ENCODE results near the gene OR2A5.

OR2A5 gene

GRCh38 chr7:144069953-144070352 is 21.2 kb downstream of the OR2A5 start:
- no peaks in the 10 kb centered on the region for H3K9me3 ChIP-seq (ENCODE audit: control insufficient read depth, low read length)
- H3K4me3 ChIP-seq (ENCODE audit: extremely low read depth, insufficient read depth, low read length, poor library complexity, severe bottlenecking) = no peak overlapping the region
- no peaks in the 10 kb centered on the region for H3K36me3 ChIP-seq (ENCODE audit: control insufficient read depth, insufficient read depth, low read length)
- H3K27ac ChIP-seq (ENCODE audit: low read depth, low read length, severe bottlenecking) = no peak overlapping the region
- WGBS, 2 experiments (ENCODE audit: insufficient coverage in 2 of 2) = 80 to 100% methylated on average over 1 to 2 of the region's 2 CpGs
- H3K4me1 ChIP-seq (ENCODE audit: control insufficient read depth, insufficient read depth, low read length, poor library complexity, severe bottlenecking) = no peaks in the 10 kb centered on the region

GRCh38 chr7:144074374-144074773 is 25.6 kb downstream of the OR2A5 start:
- Histone ChIP-seq H3K9me3 (ENCODE audit: control insufficient read depth, low read length) (no peaks in the 10 kb centered on the region), H3K27ac (ENCODE audit: low read depth, low read length, severe bottlenecking) (no peak overlapping the region), H3K36me3 (ENCODE audit: control insufficient read depth, insufficient read depth, low read length) (no peaks in the 10 kb centered on the region), H3K4me3 (ENCODE audit: extremely low read depth, insufficient read depth, low read length, poor library complexity, severe bottlenecking) (no peak overlapping the region), H3K4me1 (ENCODE audit: control insufficient read depth, insufficient read depth, low read length, poor library complexity, severe bottlenecking) (no peaks in the 10 kb centered on the region)
- WGBS, 2 experiments (ENCODE audit: insufficient coverage in 2 of 2) = 87 to 96% methylated on average over 5 to 8 of the region's 8 CpGs

DNA sequence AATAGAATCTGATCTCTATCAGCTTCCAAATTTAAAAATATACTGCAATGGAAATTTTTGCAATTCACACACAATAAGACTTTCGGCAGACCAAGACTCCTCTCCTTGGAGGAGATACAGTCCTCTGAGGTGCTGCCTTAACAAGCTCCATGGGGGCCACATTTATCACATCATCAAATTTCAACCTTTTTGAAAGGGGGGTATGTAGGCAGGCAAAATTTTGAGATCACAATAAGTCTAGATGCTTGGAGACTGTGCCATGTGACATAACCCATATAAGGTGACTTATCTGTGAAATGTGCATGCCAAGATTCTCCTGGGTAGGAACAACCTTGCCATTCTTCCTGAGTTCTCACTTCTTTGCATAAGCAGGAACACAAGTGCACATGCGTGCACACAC is 37.2 kb downstream of the OR2A5 start, which contains the start of gene OR2A12:
TSS of gene OR2A12 (plus strand) at position 301 of the 400 bp plus-strand sequence. CDS start 8,830 bp downstream, outside the sequence.
- no peaks in the 10 kb centered on the region for H3K4me1 ChIP-seq (ENCODE audit: control insufficient read depth, insufficient read depth, low read length, poor library complexity, severe bottlenecking)
- no peak within 1 kb of the TSS for H3K27ac ChIP-seq (ENCODE audit: low read depth, low read length, severe bottlenecking)
- H3K4me3 ChIP-seq (ENCODE audit: extremely low read depth, insufficient read depth, low read length, poor library complexity, severe bottlenecking) = no peak within 1 kb of the TSS
- no peaks in the 10 kb centered on the region for H3K9me3 ChIP-seq (ENCODE audit: control insufficient read depth, low read length)
- WGBS, 2 experiments (ENCODE audit: insufficient coverage in 2 of 2) = 100% methylated on average over 1 of the region's 2 CpGs; no CpG with 5 or more reads in 1 of the 2 experiments
- no peaks in the 10 kb centered on the region for H3K36me3 ChIP-seq (ENCODE audit: control insufficient read depth, insufficient read depth, low read length)

DNA sequence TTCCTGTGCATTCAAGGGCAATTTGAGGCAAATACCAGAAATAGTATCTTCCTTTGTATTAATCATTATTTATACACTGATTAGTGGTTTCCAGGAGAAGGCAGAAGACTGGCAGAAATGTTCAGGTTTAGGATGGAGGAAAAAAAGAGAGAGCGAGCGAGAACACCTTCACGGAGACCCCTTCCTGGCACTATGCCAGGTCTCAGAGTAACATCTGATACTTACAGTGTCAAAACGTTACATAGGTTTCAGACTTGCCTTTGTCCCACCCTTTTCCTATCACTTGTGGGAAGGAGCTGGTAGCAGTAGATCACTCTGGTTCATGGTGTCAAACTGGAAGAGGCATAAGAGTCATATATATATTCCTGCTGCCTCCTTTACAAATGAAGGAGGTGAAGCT is 38.0 kb downstream of the OR2A5 start:
- no peaks in the 10 kb centered on the region for H3K4me1 ChIP-seq (ENCODE audit: control insufficient read depth, insufficient read depth, low read length, poor library complexity, severe bottlenecking)
- H3K4me3 ChIP-seq (ENCODE audit: extremely low read depth, insufficient read depth, low read length, poor library complexity, severe bottlenecking) = no peak overlapping the region
- 60% methylated on average over 3 of the region's 4 CpGs; no CpG with 5 or more reads in 1 of the 2 experiments for WGBS, 2 experiments (ENCODE audit: insufficient coverage in 2 of 2)
- H3K27ac ChIP-seq (ENCODE audit: low read depth, low read length, severe bottlenecking) = no peak overlapping the region
- no peaks in the 10 kb centered on the region for H3K36me3 ChIP-seq (ENCODE audit: control insufficient read depth, insufficient read depth, low read length)
- H3K9me3 ChIP-seq (ENCODE audit: control insufficient read depth, low read length) = no peaks in the 10 kb centered on the region

- H3K4me1 ChIP-seq (ENCODE audit: control insufficient read depth, insufficient read depth, low read length, poor library complexity, severe bottlenecking) = no peaks in the 10 kb centered on the region
- WGBS, 2 experiments (ENCODE audit: insufficient coverage in 2 of 2) = no CpG with 5 or more reads among the region's 1 CpG
- no peak overlapping the region for H3K4me3 ChIP-seq (ENCODE audit: extremely low read depth, insufficient read depth, low read length, poor library complexity, severe bottlenecking)
- H3K9me3 ChIP-seq (ENCODE audit: control insufficient read depth, low read length) = no peaks in the 10 kb centered on the region
- no peak overlapping the region for H3K27ac ChIP-seq (ENCODE audit: low read depth, low read length, severe bottlenecking)
- no peaks in the 10 kb centered on the region for H3K36me3 ChIP-seq (ENCODE audit: control insufficient read depth, insufficient read depth, low read length)
Measured at GRCh38 chr7:144087230-144087629, 38.5 kb downstream of the OR2A5 start.

GRCh38 chr7:144090667-144091066 is 41.9 kb downstream of the OR2A5 start:
- Histone ChIP-seq H3K27ac (ENCODE audit: low read depth, low read length, severe bottlenecking) (no peak overlapping the region), H3K9me3 (ENCODE audit: control insufficient read depth, low read length) (no peaks in the 10 kb centered on the region), H3K36me3 (ENCODE audit: control insufficient read depth, insufficient read depth, low read length) (no peaks in the 10 kb centered on the region), H3K4me1 (ENCODE audit: control insufficient read depth, insufficient read depth, low read length, poor library complexity, severe bottlenecking) (no peaks in the 10 kb centered on the region), H3K4me3 (ENCODE audit: extremely low read depth, insufficient read depth, low read length, poor library complexity, severe bottlenecking) (no peak overlapping the region)
- no CpG with 5 or more reads among the region's 3 CpGs for whole genome bisulfite sequencing, 2 experiments (ENCODE audit: insufficient coverage in 2 of 2)

- Histone ChIP-seq H3K4me1 (ENCODE audit: control insufficient read depth, insufficient read depth, low read length, poor library complexity, severe bottlenecking) (peaks cover 8% of the 10 kb centered on the region), H3K36me3 (ENCODE audit: control insufficient read depth, insufficient read depth, low read length) (no peaks in the 10 kb centered on the region), H3K4me3 (ENCODE audit: extremely low read depth, insufficient read depth, low read length, poor library complexity, severe bottlenecking) (no peak overlapping the region), H3K27ac (ENCODE audit: low read depth, low read length, severe bottlenecking) (no peak overlapping the region), H3K9me3 (ENCODE audit: control insufficient read depth, low read length) (no peaks in the 10 kb centered on the region)
Measured at GRCh38 chr7:144098776-144099175, 50.0 kb downstream of the OR2A5 start.

DNA sequence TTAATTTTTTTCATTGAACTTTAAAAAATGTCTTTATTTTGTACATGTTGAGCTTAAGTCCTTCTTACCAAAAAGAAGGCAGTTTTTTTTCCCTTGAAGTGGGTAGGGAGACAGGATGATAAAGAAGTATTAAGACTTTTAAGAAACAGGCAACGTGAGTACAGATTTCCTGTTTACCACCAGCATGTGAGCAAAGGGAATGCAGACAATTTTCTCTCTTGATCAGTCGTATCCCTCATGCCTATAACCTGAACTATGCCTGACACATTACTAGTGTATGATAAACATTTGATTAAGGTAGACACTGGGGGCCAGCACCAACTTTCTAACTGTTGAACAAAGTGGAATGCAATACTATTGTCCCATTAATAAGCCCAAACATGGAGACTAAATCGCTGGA is 51.9 kb downstream of the OR2A5 start:
- H3K27ac ChIP-seq (ENCODE audit: low read depth, low read length, severe bottlenecking) = no peak overlapping the region
- 60% methylated on average over 1 of the region's 3 CpGs; no CpG with 5 or more reads in 1 of the 2 experiments for WGBS, 2 experiments (ENCODE audit: insufficient coverage in 2 of 2)
- no peaks in the 10 kb centered on the region for H3K36me3 ChIP-seq (ENCODE audit: control insufficient read depth, insufficient read depth, low read length)
- H3K9me3 ChIP-seq (ENCODE audit: control insufficient read depth, low read length) = no peaks in the 10 kb centered on the region
- peaks cover 8% of the 10 kb centered on the region for H3K4me1 ChIP-seq (ENCODE audit: control insufficient read depth, insufficient read depth, low read length, poor library complexity, severe bottlenecking)
- H3K4me3 ChIP-seq (ENCODE audit: extremely low read depth, insufficient read depth, low read length, poor library complexity, severe bottlenecking) = no peak overlapping the region

DNA sequence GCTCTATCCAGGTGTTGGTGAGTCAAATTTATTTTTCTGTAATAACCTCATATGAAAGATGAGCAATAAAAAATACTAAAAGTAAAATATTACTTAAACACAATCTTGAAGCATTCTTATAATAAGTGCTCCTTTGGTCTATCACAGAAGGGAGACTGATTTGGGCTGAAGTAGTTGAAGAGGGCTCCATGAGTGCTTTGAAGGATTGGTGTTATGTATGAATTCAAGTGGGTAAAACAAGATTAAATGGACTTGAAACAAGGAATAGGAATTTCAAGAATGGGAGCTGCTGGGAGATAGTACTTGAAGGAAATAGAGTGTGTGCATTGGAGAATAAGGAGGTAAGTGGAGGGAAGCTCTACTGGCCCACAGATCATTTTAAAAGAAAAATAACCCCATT is 53.3 kb downstream of the OR2A5 start:
- Histone ChIP-seq H3K4me3 (ENCODE audit: extremely low read depth, insufficient read depth, low read length, poor library complexity, severe bottlenecking) (no peak overlapping the region), H3K4me1 (ENCODE audit: control insufficient read depth, insufficient read depth, low read length, poor library complexity, severe bottlenecking) (peaks cover 8% of the 10 kb centered on the region), H3K27ac (ENCODE audit: low read depth, low read length, severe bottlenecking) (no peak overlapping the region), H3K9me3 (ENCODE audit: control insufficient read depth, low read length) (no peaks in the 10 kb centered on the region), H3K36me3 (ENCODE audit: control insufficient read depth, insufficient read depth, low read length) (no peaks in the 10 kb centered on the region)

GRCh38 chr7:144105211-144105610 is 56.5 kb downstream of the OR2A5 start:
- Histone ChIP-seq H3K4me3 (ENCODE audit: extremely low read depth, insufficient read depth, low read length, poor library complexity, severe bottlenecking) (no peak overlapping the region), H3K4me1 (ENCODE audit: control insufficient read depth, insufficient read depth, low read length, poor library complexity, severe bottlenecking) (peaks cover 8% of the 10 kb centered on the region)

More at GRCh38 chr7:144105211-144105610, 56.5 kb downstream of the OR2A5 start:
- H3K27ac ChIP-seq (ENCODE audit: low read depth, low read length, severe bottlenecking) = no peak overlapping the region
- no peaks in the 10 kb centered on the region for H3K9me3 ChIP-seq (ENCODE audit: control insufficient read depth, low read length)
- H3K36me3 ChIP-seq (ENCODE audit: control insufficient read depth, insufficient read depth, low read length) = no peaks in the 10 kb centered on the region

Measured in mesodermal cell (in vitro differentiated cells).